GM23248 (cell line): ENCODE results near the gene LAMA3. TPM values are rescaled to one million over a fixed set of nuclear protein-coding genes. Genes with fewer than 3 reads are reported as not detected.

ENCODE experiments used
- DNase-seq: peaks from one replicate; pipeline ENCODE4 v3.0.0-alpha.2; 2015
- H2AFZ ChIP-seq: fragments of 200-600 bp; sonication (generic); 2 replicates; pipeline ENCODE4 v1.6.1; 2016; ENCODE audit warnings: antibody characterized with exemption
- H3F3A ChIP-seq: fragments of 200-600 bp; sonication (generic); 2 replicates; pipeline ENCODE4 v1.6.1; 2016; ENCODE audit warnings: mild to moderate bottlenecking, antibody characterized with exemption, mixed run types; ENCODE audit not compliant: insufficient read depth
- H3K27ac ChIP-seq: fragments of 200-600 bp; sonication (generic); 2 replicates; pipeline ENCODE4 v1.5.1; 2016; ENCODE audit warnings: mild to moderate bottlenecking
- H3K27me3 ChIP-seq: fragments of 200-600 bp; sonication (generic); replicated peaks from 2 replicates; pipeline ENCODE4 v1.6.1; 2016; ENCODE audit warnings: mild to moderate bottlenecking; ENCODE audit not compliant: insufficient read depth
- H3K36me3 ChIP-seq: fragments of 200-600 bp; sonication (generic); 2 replicates; pipeline ENCODE4 v1.6.1; 2016; ENCODE audit warnings: low read depth, mild to moderate bottlenecking
- H3K4me1 ChIP-seq: fragments of 200-600 bp; sonication (generic); 2 replicates; pipeline ENCODE4 v1.6.1; 2016; ENCODE audit warnings: mild to moderate bottlenecking; ENCODE audit not compliant: insufficient read depth
- H3K4me2 ChIP-seq: fragments of 200-600 bp; sonication (generic); one replicate; pipeline ENCODE4 v1.6.1; 2016; ENCODE audit warnings: mild to moderate bottlenecking; ENCODE audit not compliant: unreplicated experiment
- H3K4me3 ChIP-seq: fragments of 200-600 bp; sonication (generic); 2 replicates; pipeline ENCODE4 v1.5.1; 2016; ENCODE audit warnings: mild to moderate bottlenecking
- H3K79me2 ChIP-seq: fragments of 200-600 bp; sonication (generic); 2 replicates; pipeline ENCODE4 v1.6.1; 2016; ENCODE audit warnings: mild to moderate bottlenecking; ENCODE audit not compliant: insufficient read depth
- H3K9ac ChIP-seq: fragments of 200-600 bp; sonication (generic); 2 replicates; pipeline ENCODE4 v1.6.1; 2016; ENCODE audit warnings: mild to moderate bottlenecking
- H3K9me2 ChIP-seq: fragments of 200-600 bp; sonication (generic); 2 replicates; pipeline ENCODE4 v1.6.1; 2016; ENCODE audit warnings: mixed run types, mild to moderate bottlenecking, moderate library complexity; ENCODE audit not compliant: insufficient read depth
- H3K9me3 ChIP-seq: fragments of 200-600 bp; sonication (generic); one replicate; pipeline ENCODE4 v1.6.1; 2017; ENCODE audit warnings: low read depth
- H4K20me1 ChIP-seq: fragments of 200-600 bp; sonication (generic); 2 replicates; pipeline ENCODE4 v1.6.0; 2016; ENCODE audit not compliant: insufficient read depth
- EZH2 ChIP-seq: fragments of 200-600 bp; sonication (generic); IDR thresholded peaks from 2 replicates; pipeline ENCODE4 v1.6.1; 2018; ENCODE audit warnings: antibody characterized with exemption, mild to moderate bottlenecking; ENCODE audit not compliant: insufficient read depth, poor library complexity, severe bottlenecking
- EZH2phosphoT487 ChIP-seq: fragments of 200-600 bp; sonication (generic); IDR thresholded peaks from 2 replicates; pipeline ENCODE4 v1.6.1; 2018; ENCODE audit warnings: antibody characterized with exemption, moderate library complexity, mild to moderate bottlenecking, low read depth; ENCODE audit not compliant: insufficient read depth
- WGBS, 2 experiments: methylation state at CpG; one replicate each; pipeline ENCODE4 v1.1.6; 2015 to 2017; ENCODE audit warnings: low lambda C conversion rate in 2 of 2, low coverage in 1 of 2; ENCODE audit errors: missing lambda C conversion rate in 2 of 2; 5-methylcytosine and 5-hydroxymethylcytosine counted together
- in situ Hi-C: fragments of 300-500 bp; cut with MboI; formaldehyde crosslinking; loops from 2 replicates; pipeline ENCODE4 v1.15.0; 2020
- polyA plus RNA-seq: library from polyadenylated mRNA; unstranded; fragments of >200 nt; fragmentation: Nextera tagmentation; extraction: Ambion mirVana; gene quantifications from 2 replicates; pipeline ENCODE4 v1.2.1, GENCODE V29; 2016
- total RNA-seq: library from RNA; depleted of rRNA; stranded (reverse); fragments of >200 nt; shearing (Covaris generic); gene quantifications from 2 replicates; pipeline ENCODE4 v1.2.3, GENCODE V29; 2014

The LAMA3 gene
- total and polyA plus RNA-seq, 2 experiments from 2014 or later = 0.93 to 1.9 TPM

DNA sequence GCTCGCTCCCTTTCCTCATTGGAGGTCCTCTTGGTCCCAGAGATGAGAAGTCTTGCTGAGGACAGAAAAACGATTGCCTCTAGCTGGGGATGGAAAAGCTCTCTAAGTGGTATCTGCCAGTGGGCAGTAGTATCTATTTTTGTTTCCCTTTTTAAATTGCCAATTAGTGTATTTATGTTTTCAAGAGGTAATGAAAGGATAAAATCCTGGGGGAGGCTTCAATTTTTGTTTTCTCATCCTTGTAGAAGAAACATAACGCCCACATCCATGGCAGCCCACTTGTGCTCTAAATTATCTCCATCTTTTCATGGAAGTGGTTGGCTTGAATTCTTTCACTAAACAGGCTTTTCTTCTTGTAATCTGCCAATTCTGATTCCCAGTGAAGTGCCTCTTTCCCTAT lies 40.8 kb upstream of the LAMA3 start:
- no peaks in the 10 kb centered on the region for H3K36me3 ChIP-seq
- no peak overlapping the region for H3K9ac ChIP-seq
- H2AFZ ChIP-seq = no peak overlapping the region
- in situ Hi-C loops = no loop called here
- H3K4me1 ChIP-seq = peaks cover 15% of the 10 kb centered on the region
- H3K4me3 ChIP-seq = no peak overlapping the region
- H3K27ac ChIP-seq = no peak overlapping the region
- H3K27me3 ChIP-seq = no peaks in the 10 kb centered on the region
- H3K9me2 ChIP-seq = no peaks in the 10 kb centered on the region
- WGBS, 2 experiments = 74 to 81% methylated on average over 3 of the region's 3 CpGs
- no peaks in the 10 kb centered on the region for H3K79me2 ChIP-seq
- H3K4me2 ChIP-seq = no peak overlapping the region
- DNase-seq = no peak
- peaks cover 24% of the 10 kb centered on the region for H3F3A ChIP-seq
- H3K9me3 ChIP-seq = no peaks in the 10 kb centered on the region
- no peaks in the 10 kb centered on the region for H4K20me1 ChIP-seq
- TF ChIP-seq EZH2 (no peak), EZH2phosphoT487 (no peak)

DNA sequence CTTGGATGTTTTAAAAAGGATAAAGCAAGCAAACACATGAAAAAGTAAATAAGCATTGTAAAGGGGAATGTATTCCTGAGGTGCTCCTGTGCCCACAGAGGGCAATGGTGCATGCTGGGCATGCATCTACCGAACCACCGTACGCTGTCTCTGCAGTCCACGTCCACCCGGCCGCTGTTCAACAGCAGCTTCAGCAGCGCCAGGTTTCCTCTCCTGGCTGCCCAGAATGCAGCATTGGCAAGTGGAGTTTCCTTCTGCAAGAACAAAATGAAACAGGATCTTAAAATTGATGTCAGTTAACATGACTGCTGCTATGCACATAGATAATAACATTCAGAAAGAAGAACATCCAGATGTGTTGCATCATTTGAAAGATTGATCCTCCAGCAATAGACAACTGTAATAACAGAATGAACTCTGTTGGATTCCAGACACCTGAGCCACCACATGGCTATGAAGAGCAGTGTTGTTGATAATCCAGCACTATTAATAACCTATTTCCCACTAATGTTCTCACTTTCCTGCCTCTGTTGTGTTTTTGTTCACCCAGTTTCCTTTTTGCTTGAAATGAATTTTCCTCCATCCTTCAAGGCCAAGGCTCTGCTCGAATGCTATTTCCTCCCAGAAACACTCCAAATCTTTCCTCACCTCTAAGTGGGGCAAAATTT lies 40.2 kb upstream of the LAMA3 start:
- no peak overlapping the region for H2AFZ ChIP-seq
- H3K9ac ChIP-seq = no peak overlapping the region
- TF ChIP-seq EZH2phosphoT487 (no peak), EZH2 (no peak)
- H3K4me3 ChIP-seq = no peak overlapping the region
- no peak overlapping the region for H3K4me2 ChIP-seq
- H3K9me2 ChIP-seq = no peaks in the 10 kb centered on the region
- no peak overlapping the region for H3K27ac ChIP-seq
- peaks cover 24% of the 10 kb centered on the region for H3F3A ChIP-seq
- WGBS, 2 experiments = 84 to 88% methylated on average over 8 of the region's 8 CpGs
- in situ Hi-C loops = no loop called here
- H3K27me3 ChIP-seq = no peaks in the 10 kb centered on the region
- peaks cover 15% of the 10 kb centered on the region for H3K4me1 ChIP-seq
- no peaks in the 10 kb centered on the region for H3K9me3 ChIP-seq
- no peaks in the 10 kb centered on the region for H4K20me1 ChIP-seq
- H3K36me3 ChIP-seq = no peaks in the 10 kb centered on the region
- no peaks in the 10 kb centered on the region for H3K79me2 ChIP-seq
- DNase-seq = no peak

DNA sequence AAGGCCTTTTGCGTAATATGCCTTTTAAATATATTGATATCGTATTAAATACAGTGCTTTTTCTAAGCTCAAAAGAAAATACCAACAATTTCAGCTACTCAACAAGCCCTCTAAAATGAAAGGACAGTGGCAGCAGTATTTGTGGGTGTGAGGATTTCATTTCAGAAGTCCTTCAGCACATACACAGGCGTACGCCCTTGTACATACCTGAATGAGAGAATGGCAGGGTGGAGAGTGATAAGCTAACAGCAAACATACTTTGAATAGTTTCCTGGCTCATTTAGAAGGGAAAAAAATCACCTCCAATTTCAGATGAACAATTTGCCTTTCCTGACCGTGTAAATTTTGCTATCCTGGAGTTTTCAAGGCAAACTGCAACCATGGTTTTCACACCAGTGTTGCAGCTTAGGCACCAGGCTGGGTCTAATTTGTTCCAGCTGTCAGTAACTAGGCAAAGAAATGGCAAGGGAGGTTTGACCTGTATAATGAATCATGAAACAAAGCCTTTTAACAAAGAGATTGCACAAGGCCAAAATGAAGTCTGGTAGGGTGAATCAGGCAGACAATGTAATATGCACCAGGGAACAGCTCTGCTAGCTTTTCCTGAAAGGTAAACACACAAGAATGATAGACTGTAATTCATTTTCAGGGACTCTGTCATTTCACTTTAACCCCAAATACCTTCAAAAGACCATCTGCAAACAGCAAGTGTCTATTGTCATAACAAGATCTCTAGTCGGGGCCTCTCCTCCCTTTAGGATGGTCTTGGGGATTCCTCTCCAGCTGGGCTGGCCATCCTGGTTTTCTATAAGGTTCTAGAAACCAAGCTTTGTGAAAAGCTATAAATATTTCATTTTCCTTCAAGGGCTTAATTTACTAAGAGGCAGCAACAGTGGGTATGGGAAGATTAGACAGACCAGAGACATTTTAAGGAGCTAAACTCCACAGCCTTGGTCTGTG lies 38.0 kb upstream of the LAMA3 start:
- in situ Hi-C loops = no loop called here
- H3K27ac ChIP-seq = peak overlapping the region; percentile 42

DNA sequence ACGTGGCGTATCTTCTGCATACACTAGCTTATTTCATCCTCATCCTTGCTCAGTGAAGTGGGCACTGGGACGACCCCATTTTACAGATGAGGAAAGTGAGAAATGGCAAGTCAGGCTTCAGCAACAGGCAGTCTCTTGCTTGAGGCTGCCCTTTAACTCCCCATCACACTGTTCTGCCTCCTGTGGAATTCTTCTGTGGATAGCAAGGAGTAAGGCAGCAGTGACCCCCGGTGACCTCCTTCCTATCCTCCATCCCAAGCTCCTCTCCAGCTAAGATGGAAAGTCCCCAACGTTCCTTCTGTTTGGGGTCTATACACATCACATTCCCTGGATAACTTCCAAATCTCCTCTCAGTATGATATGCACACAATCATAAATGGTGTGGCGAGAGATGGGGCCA lies 37.0 kb upstream of the LAMA3 start:
- no peak overlapping the region for H3K9ac ChIP-seq
- peaks cover 15% of the 10 kb centered on the region for H3K4me1 ChIP-seq
- H3K36me3 ChIP-seq = no peaks in the 10 kb centered on the region
- 86 to 92% methylated on average over 6 of the region's 6 CpGs for WGBS, 2 experiments
- no peak overlapping the region for H3K4me3 ChIP-seq
- in situ Hi-C loops = no loop called here
- TF ChIP-seq EZH2phosphoT487 (no peak), EZH2 (no peak)
- H4K20me1 ChIP-seq = no peaks in the 10 kb centered on the region
- no peak overlapping the region for H3K27ac ChIP-seq
- H3K9me3 ChIP-seq = no peaks in the 10 kb centered on the region
- no peak overlapping the region for H2AFZ ChIP-seq
- H3K4me2 ChIP-seq = no peak overlapping the region
- peaks cover 24% of the 10 kb centered on the region for H3F3A ChIP-seq
- H3K9me2 ChIP-seq = no peaks in the 10 kb centered on the region
- H3K27me3 ChIP-seq = no peaks in the 10 kb centered on the region
- no peak for DNase-seq
- no peaks in the 10 kb centered on the region for H3K79me2 ChIP-seq

More for the DNA sequence above, 38.0 kb upstream of the LAMA3 start:
- no peaks in the 10 kb centered on the region for H4K20me1 ChIP-seq
- H3K9ac ChIP-seq = peak overlapping the region; percentile 1; the same call in 1 of the 2 replicates
- H3K79me2 ChIP-seq = no peaks in the 10 kb centered on the region
- peaks cover 24% of the 10 kb centered on the region for H3F3A ChIP-seq
- peaks cover 15% of the 10 kb centered on the region for H3K4me1 ChIP-seq
- TF ChIP-seq EZH2 (no peak), EZH2phosphoT487 (no peak)
- no peak overlapping the region for H3K4me3 ChIP-seq
- peak overlapping the region; percentile 52 for H3K4me2 ChIP-seq
- H3K27me3 ChIP-seq = no peaks in the 10 kb centered on the region
- WGBS, 2 experiments = 76 to 81% methylated on average over 6 of the region's 6 CpGs
- H3K9me3 ChIP-seq = no peaks in the 10 kb centered on the region
- no peak overlapping the region for H2AFZ ChIP-seq
- H3K9me2 ChIP-seq = no peaks in the 10 kb centered on the region
- H3K36me3 ChIP-seq = no peaks in the 10 kb centered on the region
- peak; percentile 95 for DNase-seq
